Hepatocyte (in vitro differentiated cells): ENCODE results near the gene SH3BP4. TPM values are rescaled to one million over a fixed set of nuclear protein-coding genes. Genes with fewer than 3 reads are reported as not detected.
A peak's percentile ranks its signal among the peaks of the same experiment; 100 is the strongest.

Source experiments
- DNase-seq: peaks from one replicate; pipeline ENCODE4 v3.0.0-alpha.2; 2016; ENCODE audit warnings: low spot score
- H2AFZ ChIP-seq: fragments of 200-600 bp; sonication (generic); 2 replicates; pipeline ENCODE4 v1.6.0; 2016; ENCODE audit warnings: antibody characterized with exemption, mild to moderate bottlenecking
- H3K27ac ChIP-seq: fragments of 200-600 bp; sonication (generic); 2 replicates; pipeline ENCODE4 v1.5.1; 2016; ENCODE audit warnings: mild to moderate bottlenecking
- H3K27me3 ChIP-seq: fragments of 200-600 bp; sonication (generic); 2 replicates; pipeline ENCODE4 v1.6.1; 2016
- H3K36me3 ChIP-seq: fragments of 200-600 bp; sonication (generic); replicated peaks from 2 replicates; pipeline ENCODE4 v1.5.1; 2016; ENCODE audit warnings: low read depth; ENCODE audit not compliant: insufficient read depth
- H3K4me1 ChIP-seq: fragments of 200-600 bp; sonication (generic); 2 replicates; pipeline ENCODE4 v1.5.1; 2016; ENCODE audit warnings: mild to moderate bottlenecking, moderate library complexity; ENCODE audit not compliant: insufficient read depth
- H3K4me2 ChIP-seq: fragments of 200-600 bp; sonication (generic); 2 replicates; pipeline ENCODE4 v1.6.0; 2016
- H3K4me3 ChIP-seq: fragments of 200-600 bp; sonication (generic); 2 replicates; pipeline ENCODE4 v1.5.1; 2016; ENCODE audit warnings: mild to moderate bottlenecking
- H3K79me2 ChIP-seq: fragments of 200-600 bp; sonication (generic); 2 replicates; pipeline ENCODE4 v1.6.0; 2017; ENCODE audit warnings: mild to moderate bottlenecking
- H3K9me2 ChIP-seq: fragments of 200-600 bp; sonication (generic); replicated peaks from 2 replicates; pipeline ENCODE4 v1.6.0; 2017; ENCODE audit warnings: mild to moderate bottlenecking; ENCODE audit not compliant: insufficient read depth
- H3K9me3 ChIP-seq: fragments of 200-600 bp; sonication (generic); 2 replicates; pipeline ENCODE4 v1.5.1; 2016; ENCODE audit warnings: low read depth, mild to moderate bottlenecking
- H4K20me1 ChIP-seq: fragments of 200-600 bp; sonication (generic); 2 replicates; pipeline ENCODE4 v1.6.0; 2016; ENCODE audit warnings: mild to moderate bottlenecking; ENCODE audit not compliant: insufficient read depth, poor library complexity, severe bottlenecking
- CTCF ChIP-seq: fragments of 200-600 bp; sonication (generic); IDR thresholded peaks from 2 replicates; pipeline ENCODE4 v1.5.1; 2016; ENCODE audit warnings: antibody characterized with exemption, mild to moderate bottlenecking; ENCODE audit not compliant: poor library complexity
- EZH2 ChIP-seq: fragments of 200-600 bp; sonication (generic); IDR thresholded peaks from 2 replicates; pipeline ENCODE4 v1.6.1; 2016; ENCODE audit warnings: antibody characterized with exemption, mild to moderate bottlenecking, borderline replicate concordance
- EZH2phosphoT487 ChIP-seq: fragments of 200-600 bp; sonication (generic); IDR thresholded peaks from one replicate; pipeline ENCODE4 v1.6.1; 2018; ENCODE audit warnings: antibody characterized with exemption, mild to moderate bottlenecking, low read depth, moderate library complexity; ENCODE audit not compliant: unreplicated experiment, severe bottlenecking
- WGBS: methylation state at CpG from one replicate; pipeline ENCODE4 v1.1.6; 2016; ENCODE audit warnings: low lambda C conversion rate; ENCODE audit errors: missing lambda C conversion rate; 5-methylcytosine and 5-hydroxymethylcytosine counted together
- polyA plus RNA-seq: library from polyadenylated mRNA; unstranded; fragments of >200 nt; fragmentation: Nextera tagmentation; extraction: Ambion mirVana; gene quantifications from 2 replicates; pipeline ENCODE4 v1.2.1, GENCODE V29; 2016
- total RNA-seq: library from RNA; depleted of rRNA; stranded (reverse); fragments of >200 nt; gene quantifications from 2 replicates; pipeline ENCODE4 v1.2.3, GENCODE V29; 2014

Gene SH3BP4
- total and polyA plus RNA-seq, 2 experiments from 2014 or later, result 23.3 to 32.0 TPM

DNA sequence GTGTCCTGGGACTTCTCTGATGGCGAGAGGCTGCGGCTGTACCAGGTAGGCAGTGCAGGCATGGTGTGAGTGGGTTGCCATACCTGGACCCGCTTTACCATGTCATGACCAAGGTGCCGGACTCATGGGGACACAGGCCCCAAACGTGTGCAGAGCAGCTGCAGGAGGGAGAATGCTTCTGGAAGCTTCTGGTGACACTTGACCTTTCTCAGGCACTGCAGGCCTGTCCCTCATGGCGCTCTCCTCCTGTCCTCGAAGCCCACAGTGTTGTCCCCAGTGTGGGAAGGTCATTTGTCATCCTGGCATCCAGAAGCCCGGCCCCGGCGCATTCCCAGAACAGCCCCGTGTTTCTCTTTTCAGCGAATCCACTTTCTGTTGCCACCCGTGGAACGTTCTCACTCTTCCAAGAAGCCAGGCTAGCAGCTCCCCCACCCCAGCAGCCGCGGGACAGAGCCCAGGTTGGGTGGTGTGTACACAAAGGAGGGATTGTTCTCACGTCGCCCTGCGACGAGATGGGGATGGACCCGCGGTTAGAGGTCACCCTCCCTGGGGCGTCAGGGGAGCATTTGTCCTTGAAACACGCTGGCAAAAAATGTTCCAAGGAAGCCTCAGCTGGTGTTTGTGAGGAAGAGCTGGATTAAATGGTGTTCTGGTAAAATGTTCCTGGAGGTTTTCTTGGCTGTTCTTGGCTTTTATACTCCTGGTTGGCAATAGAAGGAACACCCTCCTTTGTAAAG is 43.7 kb downstream of the SH3BP4 start:
- Histone ChIP-seq H3K9me3 (no peaks in the 10 kb centered on the region), H4K20me1 (peaks cover 31% of the 10 kb centered on the region), H3K9me2 (no peaks in the 10 kb centered on the region), H3K4me1 (peaks cover 51% of the 10 kb centered on the region), H3K36me3 (no peaks in the 10 kb centered on the region), H3K79me2 (peaks cover 83% of the 10 kb centered on the region), H3K4me2 (peak overlapping the region; percentile 17), H2AFZ (no peak overlapping the region), H3K27ac (peak overlapping the region; percentile 9), H3K27me3 (no peaks in the 10 kb centered on the region), H3K4me3 (no peak overlapping the region)
- WGBS, result 71% methylated on average over 24 of the region's 24 CpGs
- TF ChIP-seq EZH2phosphoT487 (no peak), CTCF (no peak), EZH2 (no peak)
- no peak for DNase-seq

GRCh38 chr2:234996069-234996940 is 44.5 kb downstream of the SH3BP4 start:
- TF ChIP-seq CTCF (peak; percentile 2), EZH2 (no peak)
- WGBS, result 61% methylated on average over 18 of the region's 18 CpGs
- Histone ChIP-seq H3K4me2 (peak overlapping the region; percentile 17), H4K20me1 (peaks cover 31% of the 10 kb centered on the region), H3K9me3 (no peaks in the 10 kb centered on the region), H3K36me3 (no peaks in the 10 kb centered on the region), H3K4me3 (no peak overlapping the region), H3K4me1 (peaks cover 59% of the 10 kb centered on the region), H3K9me2 (no peaks in the 10 kb centered on the region), H3K79me2 (peaks cover 75% of the 10 kb centered on the region), H3K27ac (peak overlapping the region; percentile 9), H3K27me3 (no peaks in the 10 kb centered on the region), H2AFZ (no peak overlapping the region)
- DNase-seq, result no peak

DNA sequence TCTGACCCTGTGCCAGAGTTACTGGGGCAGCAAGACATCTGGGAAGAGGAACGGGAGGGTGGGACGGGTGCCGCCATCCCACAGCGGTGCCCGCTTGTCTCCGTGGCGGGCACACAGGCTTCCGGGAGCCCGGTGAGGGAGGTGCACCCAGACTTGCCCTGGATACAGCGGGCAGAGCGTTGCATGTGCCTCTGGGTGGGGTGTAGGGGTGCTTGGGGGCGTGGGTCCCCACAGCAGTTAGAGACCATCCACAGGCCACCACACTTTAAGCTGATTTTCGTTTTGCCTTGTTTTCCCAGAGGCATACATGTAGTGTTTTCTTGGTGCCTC is 45.1 kb downstream of the SH3BP4 start:
- no peak for DNase-seq
- 95% methylated on average over 12 of the region's 13 CpGs for WGBS
- Histone ChIP-seq H3K9me2 (no peaks in the 10 kb centered on the region), H4K20me1 (peaks cover 25% of the 10 kb centered on the region), H3K27ac (peak overlapping the region; percentile 9), H3K4me3 (no peak overlapping the region), H3K36me3 (no peaks in the 10 kb centered on the region), H3K4me1 (peaks cover 65% of the 10 kb centered on the region), H3K27me3 (no peaks in the 10 kb centered on the region), H2AFZ (no peak overlapping the region), H3K4me2 (no peak overlapping the region), H3K79me2 (peaks cover 69% of the 10 kb centered on the region), H3K9me3 (no peaks in the 10 kb centered on the region)
- no peak for TF ChIP-seq CTCF
- TF ChIP-seq EZH2, result no peak
- no peak for TF ChIP-seq EZH2phosphoT487
